Adrenal gland (tissue), 5 donors: ENCODE results near the gene SREK1IP1.

Experiments
- POLR2A ChIP-seq, 2 donors: fragments of 450-650 bp; IDR thresholded peaks; one replicate each; pipeline ENCODE4 v1.6.1; 2017; ENCODE audit warnings: antibody characterized with exemption in 2 of 2, mild to moderate bottlenecking in 2 of 2, moderate library complexity in 1 of 2
- TF ChIP-seq, protein P1 (sequence below), 6 experiments: fragments of 450-650 bp in 4 of 6; fragments of 200-600 bp in 2 of 6; sonication (generic) in 1 of 6; IDR thresholded peaks; 1 replicate in 5 of 6; 2 replicates in 1 of 6; pipeline versions ENCODE4 v1.5.1 to v1.8.0; 2016 to 2021; ENCODE audit warnings: antibody characterized with exemption in 6 of 6, mild to moderate bottlenecking in 2 of 6, moderate library complexity in 1 of 6
- donor health status: DM: no; HTN: no; CAD: no.

DNA sequence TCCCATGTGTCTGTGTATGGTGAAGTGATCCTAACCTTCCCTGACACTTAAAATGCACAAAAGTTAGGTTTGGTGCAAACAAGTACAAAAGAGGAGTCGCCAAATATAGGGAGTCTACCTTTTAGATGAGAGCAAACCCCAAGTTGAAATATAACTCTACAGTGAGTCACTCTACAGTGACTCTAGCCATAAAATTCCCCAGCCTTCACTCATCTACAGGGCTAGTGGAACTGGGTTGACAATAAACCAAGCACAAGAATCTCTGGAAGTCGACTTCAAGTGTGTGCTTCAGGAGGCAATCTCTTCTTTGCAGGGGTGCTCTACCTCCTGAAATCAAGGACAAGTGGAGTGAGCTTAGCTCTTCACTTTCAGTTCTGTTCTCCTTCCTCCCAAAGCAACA lies 74.9 kb downstream of the SREK1IP1 start:
- TF ChIP-seq, protein P1, sequence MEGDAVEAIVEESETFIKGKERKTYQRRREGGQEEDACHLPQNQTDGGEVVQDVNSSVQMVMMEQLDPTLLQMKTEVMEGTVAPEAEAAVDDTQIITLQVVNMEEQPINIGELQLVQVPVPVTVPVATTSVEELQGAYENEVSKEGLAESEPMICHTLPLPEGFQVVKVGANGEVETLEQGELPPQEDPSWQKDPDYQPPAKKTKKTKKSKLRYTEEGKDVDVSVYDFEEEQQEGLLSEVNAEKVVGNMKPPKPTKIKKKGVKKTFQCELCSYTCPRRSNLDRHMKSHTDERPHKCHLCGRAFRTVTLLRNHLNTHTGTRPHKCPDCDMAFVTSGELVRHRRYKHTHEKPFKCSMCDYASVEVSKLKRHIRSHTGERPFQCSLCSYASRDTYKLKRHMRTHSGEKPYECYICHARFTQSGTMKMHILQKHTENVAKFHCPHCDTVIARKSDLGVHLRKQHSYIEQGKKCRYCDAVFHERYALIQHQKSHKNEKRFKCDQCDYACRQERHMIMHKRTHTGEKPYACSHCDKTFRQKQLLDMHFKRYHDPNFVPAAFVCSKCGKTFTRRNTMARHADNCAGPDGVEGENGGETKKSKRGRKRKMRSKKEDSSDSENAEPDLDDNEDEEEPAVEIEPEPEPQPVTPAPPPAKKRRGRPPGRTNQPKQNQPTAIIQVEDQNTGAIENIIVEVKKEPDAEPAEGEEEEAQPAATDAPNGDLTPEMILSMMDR (IDR thresholded peaks at IDR 0.05): no peak
- no peak for TF ChIP-seq POLR2A (IDR thresholded peaks at IDR 0.05)
